Inferior parietal cortex (tissue), 1 donor: Measurements from ENCODE around the gene GEMIN2.
A peak's percentile ranks its signal among the peaks of the same experiment; 100 is the strongest.
"Not testable (repeated sequence)": the region's sequence is repeated elsewhere in the genome, so short reads cannot be mapped to it uniquely, and the experiment has no call there.

Source experiments
- DNase-seq: peaks from one replicate; pipeline ENCODE4 v3.0.0-alpha.2; 2016; ENCODE audit errors: extremely low spot score

GEMIN2 gene, protein sequence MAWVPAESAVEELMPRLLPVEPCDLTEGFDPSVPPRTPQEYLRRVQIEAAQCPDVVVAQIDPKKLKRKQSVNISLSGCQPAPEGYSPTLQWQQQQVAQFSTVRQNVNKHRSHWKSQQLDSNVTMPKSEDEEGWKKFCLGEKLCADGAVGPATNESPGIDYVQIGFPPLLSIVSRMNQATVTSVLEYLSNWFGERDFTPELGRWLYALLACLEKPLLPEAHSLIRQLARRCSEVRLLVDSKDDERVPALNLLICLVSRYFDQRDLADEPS

DNA sequence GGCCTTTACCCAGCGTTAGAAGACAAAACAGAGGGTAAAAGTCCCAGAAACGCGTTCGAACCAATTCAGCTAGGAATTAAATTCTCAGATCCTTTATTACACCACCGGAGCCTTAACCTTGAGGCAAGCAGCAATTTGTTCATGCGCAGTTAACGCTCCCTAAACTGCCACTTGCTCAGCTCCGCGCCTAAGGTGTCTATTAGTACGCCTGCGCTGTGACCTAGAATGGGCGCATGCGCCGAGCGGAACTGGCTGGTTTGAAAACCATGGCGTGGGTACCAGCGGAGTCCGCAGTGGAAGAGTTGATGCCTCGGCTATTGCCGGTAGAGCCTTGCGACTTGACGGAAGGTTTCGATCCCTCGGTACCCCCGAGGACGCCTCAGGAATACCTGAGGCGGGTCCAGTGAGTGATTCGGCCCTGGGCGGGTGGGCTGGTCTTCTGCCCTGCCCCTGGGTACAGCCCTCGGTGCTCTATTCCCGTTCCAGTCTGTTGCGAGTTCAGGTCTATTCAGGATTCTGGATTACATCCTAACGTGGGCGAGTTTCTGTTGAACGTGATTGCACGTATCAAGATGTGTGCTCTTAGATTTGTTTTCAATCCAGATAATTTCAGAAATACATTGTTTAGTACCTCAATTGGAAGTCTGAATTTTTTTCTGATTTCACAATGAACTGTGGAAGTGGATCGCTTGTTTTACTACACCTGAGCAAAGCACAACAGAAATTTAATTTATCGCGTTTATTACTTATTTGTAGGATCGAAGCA is at the start of gene GEMIN2:
GEMIN2 (plus strand) TSS at position 251 of the 766 bp plus-strand sequence; CDS start at position 267, 16 bp downstream.
- DNase-seq: peak; percentile 98

GRCh38 chr14:39069169-39069805 is 44.8 kb upstream of the GEMIN2 start:
- not testable (repeated sequence) for DNase-seq

DNA sequence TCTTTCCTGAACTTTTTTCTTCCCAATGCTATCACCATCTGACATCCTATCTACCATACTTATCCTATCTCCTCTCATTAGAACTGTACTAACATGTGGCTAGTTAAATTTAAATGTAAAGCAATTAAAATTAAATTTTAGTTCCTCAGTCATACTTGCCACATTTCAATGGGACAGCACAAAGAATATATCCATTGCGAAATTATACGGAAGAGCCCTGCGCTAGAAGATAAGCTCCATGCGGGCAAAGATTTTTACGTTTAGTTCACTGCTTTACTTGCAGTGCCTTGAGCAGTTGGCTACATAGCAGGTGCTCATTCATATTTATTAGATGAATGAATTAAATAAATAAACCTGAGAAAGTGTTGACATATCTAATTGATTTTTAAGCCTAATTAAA is 44.2 kb upstream of the GEMIN2 start:
- no peak for DNase-seq

DNA sequence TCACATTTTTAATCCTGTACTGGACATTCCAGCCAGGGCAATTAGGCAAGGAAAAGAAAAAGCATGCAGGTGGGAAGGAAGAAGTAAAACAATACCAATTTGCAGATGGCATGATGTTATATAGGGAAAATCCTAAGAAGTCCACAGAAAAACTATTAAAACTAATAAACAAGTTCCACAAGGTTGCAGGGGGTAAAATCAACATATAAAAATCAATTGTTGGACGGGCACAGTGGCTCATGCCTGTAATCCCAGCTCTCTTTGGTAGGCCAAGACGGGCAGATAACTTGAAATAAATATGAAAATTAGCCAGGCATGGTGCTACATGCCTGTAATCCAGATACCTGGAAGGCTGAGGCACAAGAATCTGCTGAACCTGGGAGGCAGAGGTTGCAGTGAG is 43.0 kb upstream of the GEMIN2 start:
- no peak for DNase-seq

GRCh38 chr14:39080886-39081285 is 33.2 kb upstream of the GEMIN2 start:
- DNase-seq: no peak

GRCh38 chr14:39083127-39083526 is 31.0 kb upstream of the GEMIN2 start:
- DNase-seq: no peak

DNA sequence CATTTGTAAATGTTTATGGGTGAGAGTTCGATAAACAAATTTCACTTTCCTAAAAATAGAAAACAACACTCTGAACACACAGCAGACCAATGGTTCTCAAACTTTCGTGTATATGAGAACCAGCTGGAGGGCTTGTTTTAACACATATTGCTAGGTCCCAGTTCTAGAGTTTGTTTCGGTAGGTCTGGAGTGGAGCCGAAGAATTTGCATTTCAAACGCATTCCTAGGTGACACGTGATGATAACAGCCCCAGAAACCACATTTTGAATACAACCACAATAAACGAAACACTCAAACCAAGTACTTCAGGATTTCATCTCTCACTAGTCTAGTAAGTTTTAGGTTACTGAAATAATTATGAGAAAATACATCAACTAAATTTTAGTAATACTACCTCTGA is 28.2 kb upstream of the GEMIN2 start:
- no peak for DNase-seq

DNA sequence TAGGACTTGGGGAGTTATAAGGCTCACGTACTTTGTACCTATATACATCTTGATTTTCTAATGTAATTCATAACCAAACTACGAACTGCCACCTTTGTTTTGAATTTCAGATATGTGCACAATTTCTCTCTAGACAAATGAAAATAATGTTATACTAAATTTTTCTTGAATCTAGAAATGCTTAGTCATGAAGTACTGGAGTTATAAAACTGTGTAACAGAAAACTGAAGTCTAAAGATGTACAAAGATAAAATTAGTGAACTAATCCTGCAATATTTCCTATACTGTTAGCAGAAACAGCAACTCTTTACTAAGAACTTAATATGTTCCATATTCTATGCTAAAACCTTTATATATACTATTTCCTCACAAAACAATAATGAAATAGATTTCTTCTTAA is 26.6 kb upstream of the GEMIN2 start:
- no peak for DNase-seq

- no peak for DNase-seq
These were observed 23.5 kb upstream of the GEMIN2 start for GRCh38 chr14:39090548-39091111.

GRCh38 chr14:39091716-39092115 is 22.4 kb upstream of the GEMIN2 start:
- DNase-seq: no peak

DNA sequence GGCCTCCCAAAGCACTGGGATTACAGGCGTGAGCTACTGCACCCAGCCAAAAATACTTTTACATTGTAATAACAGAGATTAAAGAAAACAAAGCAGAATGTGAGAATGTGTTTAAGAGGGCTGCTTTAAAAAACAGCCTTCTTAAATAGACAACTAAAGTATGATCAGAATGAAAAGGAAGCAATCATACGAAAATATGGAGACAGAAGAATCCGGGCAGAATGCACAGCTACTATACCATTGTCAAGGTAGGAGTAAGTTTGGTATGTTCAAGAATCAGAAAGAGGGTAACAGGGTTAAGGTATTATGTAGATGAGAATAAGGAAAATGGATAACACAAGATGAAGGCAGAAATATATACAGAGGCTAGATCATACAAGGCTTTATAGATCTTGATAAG is 19.6 kb upstream of the GEMIN2 start:
- no peak for DNase-seq

DNA sequence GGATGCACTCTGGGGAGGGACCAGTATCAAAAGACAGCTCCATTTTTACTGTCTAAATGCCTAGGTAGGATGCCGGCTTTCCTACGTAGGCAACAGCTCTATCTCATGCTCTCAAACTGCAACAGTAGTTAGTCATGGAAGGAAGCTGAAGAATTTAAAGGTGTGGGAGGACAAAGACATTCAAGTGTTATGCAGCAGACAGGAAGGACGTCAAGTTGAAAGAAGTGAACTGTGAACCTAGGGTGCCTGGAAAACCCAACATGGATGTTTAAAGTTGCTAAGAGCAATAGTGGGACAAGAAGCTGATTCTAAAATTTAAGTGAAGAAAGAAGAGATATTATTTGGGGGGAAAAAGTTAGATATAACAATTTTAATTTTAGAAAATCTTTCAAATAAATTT is 17.0 kb upstream of the GEMIN2 start:
- DNase-seq: no peak

DNA sequence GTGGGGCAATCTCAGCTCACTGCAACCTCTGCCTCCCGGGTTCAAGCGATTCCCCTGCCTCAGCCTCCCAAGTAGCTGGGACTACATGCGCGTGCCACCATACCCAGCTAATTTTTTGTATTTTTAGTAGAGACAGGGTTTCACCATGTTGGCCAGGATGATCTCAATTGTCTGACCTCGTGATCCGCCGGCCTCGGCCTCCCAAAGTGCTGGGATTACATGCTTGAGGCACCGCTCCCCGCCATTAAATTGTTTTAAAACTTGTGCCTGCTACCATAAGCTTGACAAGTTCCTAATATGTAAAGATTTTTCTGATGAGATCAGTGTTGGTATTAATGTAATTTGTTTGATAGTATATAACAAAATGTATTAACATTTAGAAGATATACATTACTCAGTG is 14.9 kb upstream of the GEMIN2 start:
- DNase-seq: not testable (repeated sequence)

- DNase-seq: no peak
These were observed 14.4 kb upstream of the GEMIN2 start for GRCh38 chr14:39099748-39100147.

DNA sequence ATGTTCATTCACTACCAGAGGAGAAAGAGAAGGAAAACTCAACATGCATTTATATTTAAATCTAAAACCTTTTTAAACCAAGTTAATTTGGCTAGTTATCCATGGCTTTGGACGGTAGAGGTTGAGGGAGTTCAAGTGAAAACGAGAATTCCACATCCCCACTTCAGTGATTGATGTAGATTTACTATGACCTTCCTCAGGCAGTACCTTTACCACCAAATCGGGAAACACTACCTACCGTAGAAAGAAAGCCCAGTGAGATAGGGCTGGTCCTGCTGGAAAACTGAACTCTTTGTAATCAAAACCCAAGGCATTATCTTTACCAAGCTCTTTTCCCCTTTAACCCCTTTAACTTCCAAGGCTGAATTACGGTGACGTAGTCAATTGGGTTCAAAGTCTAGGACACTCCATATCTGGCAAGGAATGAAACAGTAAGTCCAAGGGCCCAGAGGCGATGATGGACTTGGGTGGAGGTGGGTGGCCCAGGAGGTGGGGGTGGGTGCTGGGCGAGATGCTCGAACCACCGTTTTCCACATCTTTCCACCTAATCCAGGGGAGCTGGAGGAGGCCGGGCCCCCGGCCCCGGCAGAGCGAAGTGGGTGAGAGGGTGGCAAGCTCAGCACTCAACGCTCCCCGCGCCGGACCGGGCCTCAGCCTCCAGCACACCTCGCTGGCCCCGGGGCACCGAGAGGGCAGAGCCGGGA is 11.7 kb upstream of the GEMIN2 start:
- peak; percentile 50 for DNase-seq

DNA sequence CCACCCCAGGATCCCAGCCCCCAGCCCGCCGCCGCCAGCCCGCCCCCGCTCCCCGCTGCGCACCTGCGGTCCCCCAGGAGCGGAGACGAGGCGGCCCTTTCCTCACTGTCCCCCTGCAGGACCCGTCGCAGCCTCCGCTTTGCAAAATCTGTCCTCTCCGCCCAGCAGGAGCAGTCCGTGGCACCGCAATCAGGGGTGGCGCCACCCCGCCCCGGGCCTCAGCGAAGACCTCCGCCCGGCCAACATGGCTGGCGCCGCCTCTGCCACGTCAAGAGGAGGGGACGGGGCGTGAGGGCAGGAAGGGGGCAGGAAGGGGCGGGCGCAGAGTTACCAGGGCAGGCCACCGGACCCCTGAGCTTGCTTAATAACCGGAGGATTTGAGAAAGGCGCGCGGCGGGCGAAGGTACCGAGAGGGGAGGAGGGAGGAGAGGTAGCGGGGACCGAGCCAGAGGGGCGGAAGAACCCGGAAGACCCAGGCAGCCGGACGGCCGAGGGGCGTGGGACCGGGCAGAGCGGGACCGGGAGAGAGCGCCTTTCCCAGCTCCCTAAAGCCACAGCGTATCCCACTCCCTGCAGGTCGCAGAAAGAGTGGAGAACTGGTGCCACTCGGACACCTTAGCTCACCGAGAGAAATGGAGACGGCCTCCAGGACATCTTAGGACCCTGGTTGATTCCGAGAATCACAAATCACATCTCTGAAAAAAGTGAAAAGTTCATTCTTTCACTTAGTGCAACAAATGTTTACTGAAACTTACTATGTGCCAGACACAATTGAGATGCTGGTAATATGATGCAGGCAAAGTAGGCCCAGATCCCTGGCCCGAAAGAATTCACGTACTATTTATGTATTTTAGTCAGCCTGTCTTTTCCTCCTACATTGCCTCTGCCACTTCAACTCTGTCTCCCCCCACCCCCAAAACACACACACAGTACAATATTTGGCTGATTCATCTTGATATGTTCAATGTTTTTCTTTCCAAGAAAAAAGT is 10.9 kb upstream of the GEMIN2 start, which contains the start of gene SEC23A:
SEC23A (minus strand) TSS at position 267 of the 989 bp plus-strand sequence. CDS start 7,117 bp downstream, outside the sequence.
- DNase-seq: peak; percentile 63

GRCh38 chr14:39104078-39104801 is 9.9 kb upstream of the GEMIN2 start:
- not testable (repeated sequence) for DNase-seq

- peak; percentile 36 for DNase-seq
These were observed 6.5 kb upstream of the GEMIN2 start for GRCh38 chr14:39107591-39107996.

DNA sequence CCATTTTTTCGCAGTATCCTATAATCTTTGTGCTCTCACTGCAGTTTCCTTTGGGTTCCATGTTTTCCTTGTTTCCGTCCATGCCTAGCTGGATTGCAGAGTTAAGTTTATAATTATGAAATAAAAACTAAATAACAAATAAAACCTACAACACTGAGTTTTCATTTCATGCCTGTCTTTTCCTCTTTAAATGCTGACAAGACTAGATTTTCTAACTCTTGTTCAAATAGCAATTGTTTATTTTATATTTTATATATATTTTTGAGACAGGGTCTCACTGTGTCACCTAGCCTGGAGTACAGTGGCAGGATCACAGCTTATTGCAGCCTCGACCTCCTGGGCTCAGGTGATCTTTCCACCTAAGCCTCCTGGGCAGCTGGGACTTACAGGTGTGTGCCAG is 5.3 kb upstream of the GEMIN2 start:
- no peak for DNase-seq
